ENCODE measurements around the gene EVI5.

GRCh38 chr1:92483610-92484471 lies 301.1 kb downstream of the EVI5 start:
- no peak for TF ChIP-seq CTCF (IDR thresholded peaks at IDR 0.05)
- peak; percentile 38 to 52 (median 51) for TF ChIP-seq POLR2A (IDR thresholded peaks at IDR 0.05)

All from body of pancreas (tissue), 4 donors.